H1 (cell line): ENCODE results near the gene VPS13D. TPM values are rescaled to one million over a fixed set of nuclear protein-coding genes. Genes with fewer than 3 reads are reported as not detected.
A peak's percentile ranks its signal among the peaks of the same experiment; 100 is the strongest.

ENCODE experiments used
- CTCF ChIA-PET: fragments of 300-600 bp; sonication (Branson Sonifier 250); formaldehyde crosslinking; loops from one replicate; lab custom pipeline; 2021; ENCODE audit not compliant: partially characterized antibody; lab: Charles Lee
- POLR2A ChIA-PET: fragments of 300-600 bp; sonication (Branson Sonifier 250); formaldehyde crosslinking; loops from one replicate; lab custom pipeline; 2021; ENCODE audit warnings: inconsistent platforms; ENCODE audit not compliant: partially characterized antibody; lab: Charles Lee
- DNase-seq, 2 experiments: peaks; one replicate each; pipeline versions ENCODE4 v3.0.0 to v3.0.0-alpha.2; 2010 to 2022; ENCODE audit warnings: low spot score in 2 of 2, low read depth in 1 of 2, mixed read lengths in 1 of 2
- FAIRE-seq: peaks from 2 replicates; lab custom pipeline; 2011; peaks lifted over from hg19 to GRCh38; lab: Jason Lieb, UNC
- H2AFZ ChIP-seq: 2 replicates; pipeline ENCODE4 v1.8.1; 2012; ENCODE audit warnings: low read length, inconsistent platforms
- H2AK5ac ChIP-seq: 2 replicates; pipeline ENCODE4 v1.6.1; 2013; ENCODE audit warnings: low read depth, low read length
- H2BK120ac ChIP-seq: replicated peaks from 2 replicates; pipeline ENCODE3; 2013; ENCODE audit warnings: low read depth, low read length, inconsistent platforms
- H2BK12ac ChIP-seq: 2 replicates; pipeline ENCODE4 v1.6.1; 2013; ENCODE audit warnings: low read depth, low read length
- H2BK15ac ChIP-seq: 2 replicates; pipeline ENCODE4 v1.6.1; 2013; ENCODE audit warnings: low read length
- H2BK20ac ChIP-seq: 2 replicates; pipeline ENCODE4 v1.6.1; 2013; ENCODE audit warnings: low read length
- H2BK5ac ChIP-seq: 2 replicates; pipeline ENCODE4 v1.6.1; 2013; ENCODE audit warnings: low read depth, low read length
- H3K14ac ChIP-seq: 2 replicates; pipeline ENCODE4 v1.6.1; 2013; ENCODE audit warnings: inconsistent platforms; ENCODE audit not compliant: insufficient read length
- H3K18ac ChIP-seq: 2 replicates; pipeline ENCODE4 v1.6.1; 2013; ENCODE audit warnings: low read length; ENCODE audit errors: extremely low read depth
- H3K23ac ChIP-seq: 2 replicates; pipeline ENCODE4 v1.6.1; 2013; ENCODE audit warnings: inconsistent platforms; ENCODE audit not compliant: insufficient read length
- H3K23me2 ChIP-seq: 2 replicates; pipeline ENCODE4 v1.6.1; 2013; ENCODE audit warnings: low read depth, low read length
- H3K27ac ChIP-seq: 2 replicates; pipeline ENCODE4 v1.6.1; 2011; ENCODE audit warnings: low read depth, low read length, inconsistent platforms
- H3K27me3 ChIP-seq, 4 experiments: replicated peaks in 1 of 4; 1 replicate in 1 of 4; 2 replicates in 3 of 4; pipeline versions ENCODE4 v1.6.1 to v1.8.1; 2011 to 2013; ENCODE audit warnings: low read length in 3 of 4, mild to moderate bottlenecking in 3 of 4, inconsistent platforms in 2 of 4, mixed read lengths in 2 of 4, moderate library complexity in 1 of 4; ENCODE audit not compliant: control insufficient read depth in 3 of 4, insufficient read depth in 3 of 4; ENCODE audit errors: extremely low read depth in 1 of 4
- H3K36me3 ChIP-seq, 4 experiments: 2 replicates each; pipeline versions ENCODE4 v1.6.1 to v1.8.1; 2011 to 2013; ENCODE audit warnings: mild to moderate bottlenecking in 4 of 4, low read length in 3 of 4, moderate library complexity in 2 of 4, control low read depth in 1 of 4, inconsistent platforms in 1 of 4; ENCODE audit not compliant: insufficient read depth in 4 of 4, control insufficient read depth in 2 of 4
- H3K4ac ChIP-seq: replicated peaks from 2 replicates; pipeline ENCODE3; 2013; ENCODE audit warnings: low read length, low read depth, mixed read lengths, inconsistent platforms; ENCODE audit not compliant: insufficient read length
- H3K4me1 ChIP-seq, 4 experiments: replicated peaks in 1 of 4; 1 replicate in 1 of 4; 2 replicates in 3 of 4; pipeline versions ENCODE4 v1.6.1 to v1.8.1; 2011 to 2013; ENCODE audit warnings: low read length in 3 of 4, inconsistent platforms in 2 of 4, mixed read lengths in 1 of 4; ENCODE audit not compliant: insufficient read depth in 4 of 4, control insufficient read depth in 3 of 4
- H3K4me2 ChIP-seq, 2 experiments: 2 replicates each; pipeline versions ENCODE4 v1.6.1 to v1.8.1; 2011 to 2013; ENCODE audit warnings: low read depth in 2 of 2, low read length in 2 of 2, control low read depth in 1 of 2, inconsistent platforms in 1 of 2, mild to moderate bottlenecking in 1 of 2; ENCODE audit not compliant: insufficient read depth in 1 of 2
- H3K4me3 ChIP-seq, 4 experiments: fragments of 200-600, 300-600 bp in 1 of 4; sonication (generic), shearing (Covaris generic), sonication (Bioruptor Twin) in 1 of 4; 2 replicates each; pipeline versions ENCODE4 v1.5.1 to v1.8.1; 2011 to 2016; ENCODE audit warnings: low read length in 4 of 4, low read depth in 3 of 4, control low read depth in 2 of 4, inconsistent platforms in 2 of 4, mild to moderate bottlenecking in 2 of 4, mixed read lengths in 1 of 4, moderate library complexity in 1 of 4; ENCODE audit not compliant: insufficient read depth in 2 of 4; ENCODE audit errors: extremely low read depth in 1 of 4
- H3K56ac ChIP-seq: replicated peaks from 2 replicates; pipeline ENCODE3; 2013; ENCODE audit warnings: low read depth, mild to moderate bottlenecking, mixed read lengths, low read length, inconsistent platforms; ENCODE audit not compliant: insufficient read length
- H3K79me1 ChIP-seq: 2 replicates; pipeline ENCODE4 v1.6.1; 2013; ENCODE audit warnings: low read depth, low read length, control low read depth
- H3K79me2 ChIP-seq, 2 experiments: 2 replicates each; pipeline versions ENCODE4 v1.6.1 to v1.8.1; 2012 to 2013; ENCODE audit warnings: low read length in 2 of 2, mild to moderate bottlenecking in 2 of 2, inconsistent platforms in 1 of 2; ENCODE audit not compliant: insufficient read depth in 2 of 2, control insufficient read depth in 1 of 2
- H3K9ac ChIP-seq, 4 experiments: replicated peaks in 1 of 4; 1 replicate in 1 of 4; 2 replicates in 3 of 4; pipeline versions ENCODE4 v1.6.1 to v1.8.1; 2011 to 2013; ENCODE audit warnings: low read depth in 3 of 4, low read length in 3 of 4, control low read depth in 2 of 4, mild to moderate bottlenecking in 2 of 4, moderate library complexity in 2 of 4, inconsistent platforms in 1 of 4; ENCODE audit errors: extremely low read depth in 1 of 4
- H3K9me3 ChIP-seq, 2 experiments: 2 replicates each; pipeline versions ENCODE4 v1.6.1 to v1.8.1; 2012 to 2013; ENCODE audit warnings: mild to moderate bottlenecking in 2 of 2, moderate library complexity in 2 of 2, control low read depth in 1 of 2, inconsistent platforms in 1 of 2, low read depth in 1 of 2, low read length in 1 of 2, mixed read lengths in 1 of 2; ENCODE audit not compliant: insufficient read depth in 2 of 2
- H4K20me1 ChIP-seq, 2 experiments: replicated peaks in 1 of 2; 2 replicates each; pipeline versions ENCODE3 to v1.8.1; 2011 to 2013; ENCODE audit warnings: inconsistent platforms in 2 of 2, low read length in 2 of 2, mild to moderate bottlenecking in 1 of 2; ENCODE audit not compliant: insufficient read depth in 2 of 2, control insufficient read depth in 1 of 2
- H4K5ac ChIP-seq: 2 replicates; pipeline ENCODE4 v1.6.1; 2013; ENCODE audit warnings: low read length, low read depth, mixed read lengths, inconsistent platforms; ENCODE audit not compliant: insufficient read length
- H4K8ac ChIP-seq: 2 replicates; pipeline ENCODE4 v1.8.0; 2013; ENCODE audit warnings: mild to moderate bottlenecking, moderate library complexity, low read length, inconsistent platforms; ENCODE audit not compliant: insufficient read depth; ENCODE audit errors: extremely low read depth
- H4K91ac ChIP-seq: replicated peaks from 2 replicates; pipeline ENCODE3; 2013; ENCODE audit warnings: low read length, mixed read lengths, inconsistent platforms; ENCODE audit not compliant: insufficient read length
- CBX5 ChIP-seq: fragments of 300-800, 300-1000 bp; sonication (generic); IDR thresholded peaks from 2 replicates; pipeline ENCODE4 v1.7.1; 2016; ENCODE audit warnings: antibody characterized with exemption, low read length, low read depth
- CTCF ChIP-seq, 3 experiments: IDR thresholded peaks; 1 replicate in 2 of 3; 2 replicates in 1 of 3; pipeline versions ENCODE4 v1.5.1 to v1.6.1; 2011; ENCODE audit warnings: low read length in 3 of 3, mild to moderate bottlenecking in 3 of 3, inconsistent platforms in 2 of 3, low read depth in 1 of 3, moderate library complexity in 1 of 3; ENCODE audit not compliant: insufficient read depth in 1 of 3; ENCODE audit errors: control extremely low read depth in 1 of 3
- E2F6 ChIP-seq: IDR thresholded peaks from 2 replicates; pipeline ENCODE4 v1.6.1; 2012; ENCODE audit warnings: inconsistent platforms
- GTF2F1 ChIP-seq: IDR thresholded peaks from 2 replicates; pipeline ENCODE4 v1.6.1; 2012; ENCODE audit warnings: low read depth, low read length, improper control_type of control experiment, borderline replicate concordance
- HDAC6 ChIP-seq: IDR thresholded peaks from one replicate; pipeline ENCODE4 v1.7.1; 2012; ENCODE audit warnings: low read depth, mild to moderate bottlenecking, inconsistent platforms, low read length, moderate library complexity
- POLR2AphosphoS5 ChIP-seq: IDR thresholded peaks from 2 replicates; pipeline ENCODE4 v1.6.1; 2011; ENCODE audit warnings: low read depth, low read length
- SAP30 ChIP-seq: fragments of 300-600 bp; sonication (generic); IDR thresholded peaks from 2 replicates; pipeline ENCODE4 v1.7.1; 2012; ENCODE audit warnings: low read length, moderate library complexity, mild to moderate bottlenecking, inconsistent platforms; ENCODE audit not compliant: insufficient read depth, insufficient replicate concordance
- TAF7 ChIP-seq: optimal IDR thresholded peaks from 2 replicates; pipeline ENCODE3; 2011; ENCODE audit warnings: low read depth, mild to moderate bottlenecking, inconsistent platforms, low read length, moderate library complexity, borderline replicate concordance
- WGBS, 2 experiments: shearing (Covaris generic) in 1 of 2; methylation state at CpG; one replicate each; pipeline versions ENCODE4 v1.1.6 to v1.1.7; 2013 to 2015; ENCODE audit warnings: low lambda C conversion rate in 2 of 2, mixed read lengths in 2 of 2, inconsistent platforms in 1 of 2, low coverage in 1 of 2, missing lambda C conversion rate in 1 of 2; ENCODE audit not compliant: insufficient replicate concordance in 2 of 2, insufficient coverage in 1 of 2, insufficient read length in 1 of 2; ENCODE audit errors: extremely low coverage in 1 of 2, missing lambda C conversion rate in 1 of 2; 5-methylcytosine and 5-hydroxymethylcytosine counted together
- polyA plus RNA-seq, 7 experiments: library from polyadenylated mRNA; depleted of rRNA in 3 of 7; stranded (reverse) in 5 of 7; unstranded in 2 of 7; fragments of >200 nt in 5 of 7; fragments of 200-250 nt in 2 of 7; gene quantifications; 1 replicate in 5 of 7; 2 replicates in 1 of 7; 4 replicates in 1 of 7; pipeline versions ENCODE4 v1.2.1 to v1.2.3, GENCODE V29; 2011 to 2013; ENCODE audit warnings: missing spikeins in 2 of 7, mixed read lengths in 2 of 7
- total RNA-seq: library from RNA; stranded (reverse); fragmentation: NEBNext Ultra II Directional; extraction: Animal tissue kit (Norgen Biotek cat#: 25700); gene quantifications from 2 replicates; pipeline ENCODE4 v1.2.1, GENCODE V29; 2021

The VPS13D gene
- total and polyA plus RNA-seq, 2 of the 8 experiments (the other 6 are each of a cell fraction or from before 2014, with no cell fraction given), result 10.9 to 31.2 TPM

GRCh38 chr1:12537906-12538461 is 308.2 kb downstream of the VPS13D start:
- no peak overlapping the region for H4K5ac ChIP-seq
- WGBS, 2 experiments, result 74% methylated on average over 3 of the region's 3 CpGs; no CpG with 5 or more reads in 1 of the 2 experiments
- no peak overlapping the region for H2BK20ac ChIP-seq
- CTCF ChIA-PET, result interaction anchor here (0.6 to 2.0 kb wide), 8 partner anchors 9 to 1321 kb away, joined by 3 to 6 read pairs (median 3); partner anchors contain the start of gene DHRS3
- H2BK12ac ChIP-seq, result no peak overlapping the region
- no peaks in the 10 kb centered on the region for H3K79me2 ChIP-seq
- H4K8ac ChIP-seq, result peak overlapping the region; percentile 41; the same call in 1 of the 2 replicates
- H3K56ac ChIP-seq, result no peak overlapping the region
- peaks cover 0 to 5% (median 0%) of the 10 kb centered on the region in 4 experiments; a peak in 1 of 7 replicates for H3K27me3 ChIP-seq
- no peak overlapping the region for H3K27ac ChIP-seq
- no peak for TF ChIP-seq E2F6
- TF ChIP-seq SAP30, result no peak
- TF ChIP-seq POLR2AphosphoS5, result no peak
- TF ChIP-seq HDAC6, result no peak
- TF ChIP-seq GTF2F1, result no peak
- no peak for TF ChIP-seq CBX5
- no peak for TF ChIP-seq TAF7
- TF ChIP-seq CTCF (IDR thresholded peaks at IDR 0.05; ENCODE audit: control extremely low read depth in 1 of 3, insufficient read depth in 1 of 3, low read depth in 1 of 3, low read length in 3 of 3), result no peak
- TF ChIP-seq, all 59 proteins: peak for 0
- Histone ChIP-seq H3K14ac (no peak overlapping the region), H4K91ac (no peak overlapping the region), H3K4ac (no peak overlapping the region), H3K79me1 (no peaks in the 10 kb centered on the region), H3K36me3 (no peaks in the 10 kb centered on the region), H3K23me2 (peaks cover 4% of the 10 kb centered on the region; the same call in 1 of the 2 replicates), H2AK5ac (no peak overlapping the region), H3K4me2 (no peak overlapping the region), H3K18ac (no peak overlapping the region), H3K4me3 (no peak overlapping the region), H3K23ac (no peak overlapping the region), H2AFZ (no peak overlapping the region), H3K9ac (no peak overlapping the region), H2BK15ac (no peak overlapping the region), H3K4me1 (peaks cover 0 to 12% (median 9%) of the 10 kb centered on the region in 4 experiments; a peak in 6 of 7 replicates), H4K20me1 (no peaks in the 10 kb centered on the region), H2BK120ac (peak overlapping the region; percentile 47), H2BK5ac (no peak overlapping the region), H3K9me3 (no peaks in the 10 kb centered on the region)
- DNase-seq (no peak), FAIRE-seq (no peak)
- POLR2A ChIA-PET, result interaction anchor here (0.9 kb wide), 1 partner anchor 14 kb away, joined by 3 read pairs; no protein-coding TSS in a partner anchor
